ENCODE measurements around the gene HES1. TPM values are rescaled to one million over a fixed set of nuclear protein-coding genes. Genes with fewer than 3 reads are reported as not detected.

Gene HES1
- total and polyA plus RNA-seq, 9 of the 15 experiments (the other 6 are each of a cell fraction or from before 2014, with no cell fraction given) = 3.4 to 37.0 (median 19.3) TPM

GRCh38 chr3:194140520-194141414 lies 4.8 kb downstream of the HES1 start (continued):
- TF ChIP-seq ZBTB33 (CRISPR knock-in tag; IDR thresholded peaks at IDR 0.05) (peak; percentile 27; the same call in 1 of the 2 replicates), HBP1 (CRISPR knock-in tag; IDR thresholded peaks at IDR 0.05) (no peak), NFYB (IDR thresholded peaks at IDR 0.05; ENCODE audit: extremely low read depth, insufficient read length) (no peak), RHOXF2B (CRISPR knock-in tag; conservative IDR thresholded peaks at IDR 0.05) (no peak), CBX2 (IDR thresholded peaks at IDR 0.05; ENCODE audit: insufficient read depth, low read length, poor library complexity, severe bottlenecking) (no peak), NFIC (IDR thresholded peaks at IDR 0.05) (peak; percentile 42; the same call in 1 of the 2 replicates), FOXJ3 (CRISPR knock-in tag; IDR thresholded peaks at IDR 0.05) (no peak), TFAP4 (CRISPR knock-in tag; IDR thresholded peaks at IDR 0.05; ENCODE audit: borderline replicate concordance) (peak; percentile 65), KLF16 (IDR thresholded peaks at IDR 0.05) (no peak), EGR1 (conservative IDR thresholded peaks at IDR 0.05) (0 out of 2 replicates have a peak, but pooled peaks have one; percentile 10), PRPF4 (IDR thresholded peaks at IDR 0.05; ENCODE audit: insufficient read depth, low read depth, low read length, poor library complexity, severe bottlenecking) (no peak), CHD4 (IDR thresholded peaks at IDR 0.05; ENCODE audit: insufficient read depth, insufficient replicate concordance, low read depth, low read length, poor library complexity, severe bottlenecking) (peak; percentile 28), HDAC6 (IDR thresholded peaks at IDR 0.05; ENCODE audit: low read depth, low read length) (no peak), HMG20B (CRISPR knock-in tag; IDR thresholded peaks at IDR 0.05) (peak; percentile 55; the same call in 1 of the 2 replicates), ZBTB1 (CRISPR knock-in tag; IDR thresholded peaks at IDR 0.05; ENCODE audit: borderline replicate concordance, low read depth) (peak; percentile 34; the same call in 1 of the 2 replicates), SMAD3 (CRISPR knock-in tag; conservative IDR thresholded peaks at IDR 0.05) (0 out of 2 replicates have a peak, but pooled peaks have one; percentile 25), E2F3 (CRISPR knock-in tag; IDR thresholded peaks at IDR 0.05) (peak; percentile 79; the same call in 1 of the 2 replicates), SRSF3 (IDR thresholded peaks at IDR 0.05; ENCODE audit: insufficient read depth, low read length) (0 out of 2 replicates have a peak, but pooled peaks have one; percentile 10), POLR2G (IDR thresholded peaks at IDR 0.05; ENCODE audit: low read depth, low read length) (peak; percentile 92), TAF1 (IDR thresholded peaks at IDR 0.05; ENCODE audit: control insufficient read depth, extremely low read depth, insufficient read depth, low read length, severe bottlenecking) (peak; percentile 24), EP400 (IDR thresholded peaks at IDR 0.05) (peak; percentile 60), ZNF121 (CRISPR knock-in tag; conservative IDR thresholded peaks at IDR 0.05) (no peak), DMBX1 (CRISPR knock-in tag; IDR thresholded peaks at IDR 0.05; ENCODE audit: borderline replicate concordance) (peak; percentile 30; the same call in 1 of the 2 replicates)
